OCI-LY1 (cell line): ENCODE results near the gene SERF2.
"Not testable (repeated sequence)": the region's sequence is repeated elsewhere in the genome, so short reads cannot be mapped to it uniquely, and the experiment has no call there.

ENCODE experiments used
- H2AFZ ChIP-seq: fragments of 200-600 bp; sonication (generic), shearing (Covaris generic); 2 replicates; pipeline ENCODE4 v1.6.0; 2014; ENCODE audit warnings: antibody characterized with exemption, mild to moderate bottlenecking, low read length
- H3F3A ChIP-seq: fragments of 200-600 bp; sonication (generic), shearing (Covaris generic); 2 replicates; pipeline ENCODE4 v1.6.0; 2014; ENCODE audit warnings: mild to moderate bottlenecking, antibody characterized with exemption, low read length, moderate library complexity; ENCODE audit not compliant: insufficient read depth
- H3K27ac ChIP-seq: fragments of 200-600 bp; sonication (generic); 2 replicates; pipeline ENCODE4 v1.5.1; 2014; ENCODE audit warnings: low read length, mixed run types, mild to moderate bottlenecking, low read depth; ENCODE audit not compliant: poor library complexity, severe bottlenecking
- H3K27me3 ChIP-seq: fragments of 200-600 bp; sonication (generic); 2 replicates; pipeline ENCODE4 v1.6.0; 2014; ENCODE audit warnings: antibody characterized with exemption, mild to moderate bottlenecking, low read length, moderate library complexity; ENCODE audit not compliant: insufficient read depth
- H3K36me3 ChIP-seq: fragments of 200-600 bp; sonication (generic); 2 replicates; pipeline ENCODE4 v1.6.1; 2014; ENCODE audit warnings: mild to moderate bottlenecking, antibody characterized with exemption, low read length, moderate library complexity, mixed read lengths; ENCODE audit not compliant: insufficient read depth
- H3K4me1 ChIP-seq: fragments of 200-600 bp; sonication (generic); 2 replicates; pipeline ENCODE4 v1.5.1; 2014; ENCODE audit warnings: mild to moderate bottlenecking, low read length, moderate library complexity; ENCODE audit not compliant: insufficient read depth, severe bottlenecking
- H3K4me2 ChIP-seq: fragments of 200-600 bp; sonication (generic), shearing (Covaris generic); 2 replicates; pipeline ENCODE4 v1.6.1; 2014; ENCODE audit warnings: low read length
- H3K4me3 ChIP-seq: fragments of 200-600 bp; sonication (generic); 2 replicates; pipeline ENCODE4 v1.5.1; 2014; ENCODE audit warnings: low read length, low read depth, mild to moderate bottlenecking, mixed read lengths; ENCODE audit not compliant: poor library complexity, severe bottlenecking
- H3K79me2 ChIP-seq: fragments of 200-600 bp; shearing (Covaris generic); 2 replicates; pipeline ENCODE4 v1.6.1; 2016; ENCODE audit warnings: mixed run types, low read length, mixed read lengths; ENCODE audit not compliant: insufficient read depth
- H3K9ac ChIP-seq: fragments of 200-600 bp; sonication (generic), shearing (Covaris generic); 2 replicates; pipeline ENCODE4 v1.6.1; 2014; ENCODE audit warnings: mild to moderate bottlenecking, low read length, mixed read lengths
- H3K9me2 ChIP-seq: fragments of 200-600 bp; sonication (generic), shearing (Covaris generic); 2 replicates; pipeline ENCODE4 v1.6.1; 2014; ENCODE audit warnings: low read depth, mild to moderate bottlenecking, low read length, mixed read lengths
- H3K9me3 ChIP-seq: fragments of 200-600 bp; shearing (Covaris generic); 2 replicates; pipeline ENCODE4 v1.6.1; 2014; ENCODE audit warnings: low read length, mixed read lengths
- H4K20me1 ChIP-seq: fragments of 200-600 bp; sonication (generic), shearing (Covaris generic); 2 replicates; pipeline ENCODE4 v1.6.0; 2016; ENCODE audit warnings: mild to moderate bottlenecking, low read length; ENCODE audit not compliant: insufficient read depth
- CTCF ChIP-seq: fragments of 200-600 bp; sonication (generic), shearing (Covaris generic); IDR thresholded peaks from 2 replicates; pipeline ENCODE4 v1.5.1; 2017; ENCODE audit warnings: mild to moderate bottlenecking, antibody characterized with exemption, low read length, moderate library complexity, mixed read lengths
- EZH2 ChIP-seq: fragments of 200-600 bp; sonication (generic), shearing (Covaris generic); IDR thresholded peaks from 2 replicates; pipeline ENCODE4 v1.8.0; 2017; ENCODE audit warnings: borderline replicate concordance, mixed run types, mild to moderate bottlenecking, antibody characterized with exemption, low read length, moderate library complexity, mixed read lengths

The SERF2 gene

GRCh38 chr15:43824302-43825246 is 32.5 kb downstream of the SERF2 start, which contains the start of gene MFAP1:
MFAP1 (minus strand) TSS chr15:43824690; CDS start chr15:43824569, 121 bp downstream.
- H3K79me2 ChIP-seq: peaks cover 74% of the 10 kb centered on the region
- no peak within 1 kb of the TSS for H2AFZ ChIP-seq
- peak within 1 kb of the TSS; percentile 98 for H3K4me3 ChIP-seq
- no peaks in the 10 kb centered on the region for H3F3A ChIP-seq
- peak within 1 kb of the TSS; percentile 81 for H3K27ac ChIP-seq
- H4K20me1 ChIP-seq: no peaks in the 10 kb centered on the region
- no peaks in the 10 kb centered on the region for H3K27me3 ChIP-seq
- H3K9me2 ChIP-seq: no peaks in the 10 kb centered on the region
- H3K36me3 ChIP-seq: peaks cover 37% of the 10 kb centered on the region
- no peak for TF ChIP-seq EZH2
- no peak for TF ChIP-seq CTCF
- peaks cover 55% of the 10 kb centered on the region for H3K4me1 ChIP-seq
- peak within 1 kb of the TSS; percentile 99 for H3K9ac ChIP-seq
- no peaks in the 10 kb centered on the region for H3K9me3 ChIP-seq
- H3K4me2 ChIP-seq: peak within 1 kb of the TSS; percentile 81

- peaks cover 38% of the 10 kb centered on the region for H3K36me3 ChIP-seq
Measured at GRCh38 chr15:43825305-43825704, 33.2 kb downstream of the SERF2 start.

DNA sequence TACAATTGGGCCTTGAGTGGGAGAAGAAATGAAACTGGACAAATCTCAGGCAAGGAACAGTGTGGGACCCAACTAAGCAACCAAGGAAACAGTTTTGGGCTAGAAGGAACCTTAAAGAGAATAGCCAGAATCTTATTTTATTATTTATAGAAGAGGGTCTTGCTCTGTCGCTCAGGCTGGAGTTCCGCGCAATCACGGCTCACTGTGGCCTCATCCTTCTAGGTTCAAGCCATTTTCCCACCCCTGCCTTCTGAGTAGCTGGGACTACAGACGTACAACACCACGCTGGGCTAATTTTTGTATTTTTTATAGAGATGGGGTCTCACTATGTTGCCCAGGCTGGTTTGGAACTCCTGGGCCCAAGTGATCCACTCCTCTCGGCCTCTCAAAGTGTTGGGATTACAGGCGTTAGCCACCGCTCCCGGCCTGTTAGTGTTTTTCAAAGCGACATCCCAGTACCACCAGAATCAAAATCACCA is 33.9 kb downstream of the SERF2 start:
- H3K27me3 ChIP-seq: no peaks in the 10 kb centered on the region
- peak overlapping the region; percentile 81 for H3K27ac ChIP-seq
- peaks cover 67% of the 10 kb centered on the region for H3K4me1 ChIP-seq
- no peaks in the 10 kb centered on the region for H3K9me2 ChIP-seq
- no peaks in the 10 kb centered on the region for H3F3A ChIP-seq
- H3K4me2 ChIP-seq: peak overlapping the region; percentile 90
- H4K20me1 ChIP-seq: no peaks in the 10 kb centered on the region
- H2AFZ ChIP-seq: no peak overlapping the region
- TF ChIP-seq EZH2: no peak
- TF ChIP-seq CTCF: no peak
- peak overlapping the region; percentile 80 for H3K4me3 ChIP-seq
- H3K79me2 ChIP-seq: peaks cover 74% of the 10 kb centered on the region
- H3K36me3 ChIP-seq: peaks cover 40% of the 10 kb centered on the region
- H3K9ac ChIP-seq: peak overlapping the region; percentile 88; the same call in 1 of the 2 replicates
- no peaks in the 10 kb centered on the region for H3K9me3 ChIP-seq

More at GRCh38 chr15:43825305-43825704, 33.2 kb downstream of the SERF2 start:
- not testable (repeated sequence) for H3K9me2 ChIP-seq, H3K9me3 ChIP-seq, H4K20me1 ChIP-seq, H3K4me3 ChIP-seq, H3K27me3 ChIP-seq, H2AFZ ChIP-seq, H3F3A ChIP-seq
- H3K79me2 ChIP-seq: peaks cover 74% of the 10 kb centered on the region
- H3K9ac ChIP-seq: peak overlapping the region; percentile 99
- peak overlapping the region; percentile 81 for H3K27ac ChIP-seq
- peak overlapping the region; percentile 81; the same call in 1 of the 2 replicates for H3K4me2 ChIP-seq
- H3K4me1 ChIP-seq: peaks cover 63% of the 10 kb centered on the region
